Measurements from ENCODE around the gene AVP.
"Not testable (repeated sequence)": the region's sequence is repeated elsewhere in the genome, so short reads cannot be mapped to it uniquely, and the experiment has no call there.

The AVP gene

GRCh38 chr20:3084283-3084985 lies at the start of gene AVP:
TSS of gene AVP (minus strand) at chr20:3084724. CDS start at chr20:3084674, 50 bp downstream.
- no peak for DNase-seq (ENCODE audit: low spot score)

- DNase-seq (ENCODE audit: low spot score), result no peak
Measured at GRCh38 chr20:3134151-3134550, 49.6 kb upstream of the AVP start.

- no peak for DNase-seq (ENCODE audit: low spot score)
Measured at GRCh38 chr20:3133155-3133554, 48.6 kb upstream of the AVP start.

- DNase-seq (ENCODE audit: low spot score), result no peak
Measured at GRCh38 chr20:3130051-3130600, 45.6 kb upstream of the AVP start.

GRCh38 chr20:3129094-3129493 lies 44.6 kb upstream of the AVP start:
- DNase-seq (ENCODE audit: low spot score), result no peak

- no peak for DNase-seq (ENCODE audit: low spot score)
Measured at GRCh38 chr20:3128275-3128984, 43.9 kb upstream of the AVP start.

GRCh38 chr20:3126527-3126859 lies 42.0 kb upstream of the AVP start:
- no peak for DNase-seq (ENCODE audit: low spot score)

GRCh38 chr20:3125776-3126526 lies 41.4 kb upstream of the AVP start:
- not testable (repeated sequence) for DNase-seq (ENCODE audit: low spot score)

GRCh38 chr20:3124773-3125560 lies 40.4 kb upstream of the AVP start:
- DNase-seq (ENCODE audit: low spot score), result not testable (repeated sequence)

- DNase-seq (ENCODE audit: low spot score), result not testable (repeated sequence)
Measured at GRCh38 chr20:3124163-3124562, 39.6 kb upstream of the AVP start.

- DNase-seq (ENCODE audit: low spot score), result no peak
Measured at GRCh38 chr20:3123542-3123941, 39.0 kb upstream of the AVP start.

- no peak for DNase-seq (ENCODE audit: low spot score)
Measured at GRCh38 chr20:3121955-3122610, 37.6 kb upstream of the AVP start.

- no peak for DNase-seq (ENCODE audit: low spot score)
Measured at GRCh38 chr20:3121271-3121911, 36.9 kb upstream of the AVP start.

- no peak for DNase-seq (ENCODE audit: low spot score)
Measured at GRCh38 chr20:3119044-3119443, 34.5 kb upstream of the AVP start.

GRCh38 chr20:3117839-3118379 lies 33.4 kb upstream of the AVP start:
- DNase-seq (ENCODE audit: low spot score), result not testable (repeated sequence)

- DNase-seq (ENCODE audit: low spot score), result no peak
Measured at GRCh38 chr20:3116341-3116740, 31.8 kb upstream of the AVP start.

GRCh38 chr20:3115190-3116107 lies 30.9 kb upstream of the AVP start:
- DNase-seq (ENCODE audit: low spot score), result no peak

GRCh38 chr20:3111995-3112394 lies 27.5 kb upstream of the AVP start:
- DNase-seq (ENCODE audit: low spot score), result no peak

- DNase-seq (ENCODE audit: low spot score), result no peak
Measured at GRCh38 chr20:3111507-3111906, 27.0 kb upstream of the AVP start.
